Psoas muscle (tissue), 8 donors: ENCODE results near the gene SLC25A47. TPM values are rescaled to one million over a fixed set of nuclear protein-coding genes. Genes with fewer than 3 reads are reported as not detected.
A peak's percentile ranks its signal among the peaks of the same experiment; 100 is the strongest.

Experiments
- ATAC-seq, 4 donors: fragments of 200-7000 bp; cut with Tn5 transposase; one replicate each; pipeline ENCODE4 v1.9.1; 2020; ENCODE audit warnings: moderate library complexity in 3 of 4, mild to moderate bottlenecking in 2 of 4
- DNase-seq, 2 donors: peaks; one replicate each; pipeline ENCODE4 v3.0.0-alpha.2; 2020
- H3K27ac ChIP-seq: fragments of 200-600 bp; one replicate; pipeline ENCODE4 v1.8.0; 2022
- H3K27me3 ChIP-seq, 3 donors: fragments of 200-600 bp in 1 of 3; one replicate each; pipeline versions ENCODE4 v1.6.1 to v1.8.0; 2013 to 2022; ENCODE audit warnings: low read length in 2 of 3, mild to moderate bottlenecking in 2 of 3, moderate library complexity in 1 of 3; ENCODE audit not compliant: insufficient read depth in 3 of 3
- H3K36me3 ChIP-seq, 2 donors: fragments of 200-600 bp in 1 of 2; one replicate each; pipeline versions ENCODE4 v1.6.1 to v1.8.0; 2013 to 2022; ENCODE audit warnings: low read depth in 1 of 2, mild to moderate bottlenecking in 1 of 2, moderate library complexity in 1 of 2; ENCODE audit not compliant: insufficient read depth in 1 of 2
- H3K4me1 ChIP-seq: fragments of 200-600 bp; one replicate; pipeline ENCODE4 v1.8.0; 2022
- H3K4me3 ChIP-seq: fragments of 200-600 bp; one replicate; pipeline ENCODE4 v1.8.0; 2022; ENCODE audit warnings: mild to moderate bottlenecking
- H3K9me3 ChIP-seq: fragments of 200-600 bp; one replicate; pipeline ENCODE4 v1.8.0; 2022
- WGBS, 3 donors: extraction: QIAGEN DNeasy Blood & Tissue Kit; methylation state at CpG; one replicate each; pipeline versions ENCODE4 v1.1.6 to v1.1.7; 2013; 5-methylcytosine and 5-hydroxymethylcytosine counted together
- intact Hi-C, 2 donors: fragments of 100-400 bp; cut with DNase I; formaldehyde crosslinking; loops; one replicate each; pipeline versions ENCODE4 v1.11.0 to v1.14.2; 2022
- polyA plus RNA-seq, 3 donors: library from polyadenylated mRNA; stranded (reverse); fragments of 200-250 nt; gene quantifications; one replicate each; pipeline ENCODE4 v1.2.3, GENCODE V29; 2013
- total RNA-seq, 4 donors: library from RNA; stranded (reverse); fragmentation: NEBNext Ultra II Directional in 2 of 4; extraction: Animal tissue kit (Norgen Biotek cat#: 25700) in 2 of 4; gene quantifications; one replicate each; pipeline versions ENCODE4 v1.2.1 to v1.2.4, GENCODE V29; 2021 to 2023
- TF ChIP-seq, protein P1 (sequence below): fragments of 200-600 bp; IDR thresholded peaks from one replicate; pipeline ENCODE4 v1.8.0; 2022; ENCODE audit warnings: antibody characterized with exemption
- donor health status: healthy with polysubstance abuse.
- donor health status: DM: no; HTN: no; CAD: no; lungs with moderate emphysema.
- donor health status: Bipolar disorder and iron deficiency.
- donor health status: healthy.
- donor health status: DM: yes; HTN: yes; CAD: no.
- donor health status: DM: no; HTN: no; CAD: no.
- donor health status: DM: no; HTN: no; CAD: no.
- donor health status: DM: yes; HTN: yes; CAD: no.

SLC25A47 gene
- total and polyA plus RNA-seq, 7 donors = 0.03 to 0.12 TPM; not detected in 5

DNA sequence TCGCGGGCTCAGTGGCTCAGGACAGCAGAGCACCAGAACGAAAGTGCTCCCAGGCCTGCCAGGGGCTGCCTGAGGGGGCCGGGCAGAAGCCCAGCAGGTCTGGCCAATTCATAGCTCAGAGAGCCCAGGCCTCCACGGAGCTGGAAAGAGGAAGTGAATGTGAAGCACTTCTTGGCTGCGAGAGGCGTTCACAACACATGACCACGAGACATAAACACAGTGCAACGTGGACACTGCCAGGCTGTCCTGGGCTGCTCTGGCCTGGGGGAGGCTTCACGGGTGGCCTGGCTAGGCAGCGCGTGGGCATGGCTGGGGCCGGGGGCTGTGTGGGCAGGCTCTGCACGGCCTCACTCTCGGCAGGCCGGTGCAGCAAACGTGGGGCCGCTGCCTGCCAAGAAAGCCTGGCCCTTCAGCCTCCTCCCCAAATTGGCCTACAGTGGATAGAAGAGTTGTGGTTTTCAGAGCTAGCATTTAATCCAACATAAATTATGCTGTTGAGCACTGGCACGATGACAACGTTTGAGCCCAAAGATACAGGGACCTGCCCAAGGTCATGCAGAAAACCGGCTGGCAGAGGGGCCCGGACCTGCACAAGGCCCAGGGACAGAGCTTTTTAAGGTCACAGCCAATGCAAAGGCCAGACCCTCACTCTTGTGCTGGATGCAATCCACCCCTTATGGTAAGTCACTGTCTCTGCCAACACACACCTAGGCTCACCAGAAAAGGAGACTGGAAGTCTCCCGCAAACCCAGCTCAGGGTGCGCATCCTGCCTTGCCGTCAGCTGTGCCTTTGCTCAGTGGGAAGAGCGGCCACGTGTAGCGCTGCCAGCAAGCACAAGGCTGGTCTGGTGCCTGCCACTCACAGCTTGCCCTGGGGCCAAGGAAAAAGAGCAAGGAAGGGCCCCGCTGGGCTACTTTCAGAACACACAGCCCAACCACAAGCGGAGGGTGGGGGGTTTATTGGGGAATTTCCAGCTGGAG lies 25.5 kb upstream of the SLC25A47 start:
- Histone ChIP-seq H3K36me3 (no peaks in the 10 kb centered on the region), H3K27me3 (no peaks in the 10 kb centered on the region), H3K4me3 (no peak overlapping the region), H3K4me1 (peaks cover 15% of the 10 kb centered on the region), H3K27ac (peak overlapping the region; percentile 60), H3K9me3 (no peaks in the 10 kb centered on the region)
- WGBS, 3 donors = 30 to 40% (median 34%) methylated on average over 29 to 30 of the region's 30 CpGs
- TF ChIP-seq, protein P1, sequence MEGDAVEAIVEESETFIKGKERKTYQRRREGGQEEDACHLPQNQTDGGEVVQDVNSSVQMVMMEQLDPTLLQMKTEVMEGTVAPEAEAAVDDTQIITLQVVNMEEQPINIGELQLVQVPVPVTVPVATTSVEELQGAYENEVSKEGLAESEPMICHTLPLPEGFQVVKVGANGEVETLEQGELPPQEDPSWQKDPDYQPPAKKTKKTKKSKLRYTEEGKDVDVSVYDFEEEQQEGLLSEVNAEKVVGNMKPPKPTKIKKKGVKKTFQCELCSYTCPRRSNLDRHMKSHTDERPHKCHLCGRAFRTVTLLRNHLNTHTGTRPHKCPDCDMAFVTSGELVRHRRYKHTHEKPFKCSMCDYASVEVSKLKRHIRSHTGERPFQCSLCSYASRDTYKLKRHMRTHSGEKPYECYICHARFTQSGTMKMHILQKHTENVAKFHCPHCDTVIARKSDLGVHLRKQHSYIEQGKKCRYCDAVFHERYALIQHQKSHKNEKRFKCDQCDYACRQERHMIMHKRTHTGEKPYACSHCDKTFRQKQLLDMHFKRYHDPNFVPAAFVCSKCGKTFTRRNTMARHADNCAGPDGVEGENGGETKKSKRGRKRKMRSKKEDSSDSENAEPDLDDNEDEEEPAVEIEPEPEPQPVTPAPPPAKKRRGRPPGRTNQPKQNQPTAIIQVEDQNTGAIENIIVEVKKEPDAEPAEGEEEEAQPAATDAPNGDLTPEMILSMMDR = no peak
- peak; percentile 76 to 87 for DNase-seq
- peak; percentile 62 to 89 (median 82) for ATAC-seq
- intact Hi-C loops = no loop called here

DNA sequence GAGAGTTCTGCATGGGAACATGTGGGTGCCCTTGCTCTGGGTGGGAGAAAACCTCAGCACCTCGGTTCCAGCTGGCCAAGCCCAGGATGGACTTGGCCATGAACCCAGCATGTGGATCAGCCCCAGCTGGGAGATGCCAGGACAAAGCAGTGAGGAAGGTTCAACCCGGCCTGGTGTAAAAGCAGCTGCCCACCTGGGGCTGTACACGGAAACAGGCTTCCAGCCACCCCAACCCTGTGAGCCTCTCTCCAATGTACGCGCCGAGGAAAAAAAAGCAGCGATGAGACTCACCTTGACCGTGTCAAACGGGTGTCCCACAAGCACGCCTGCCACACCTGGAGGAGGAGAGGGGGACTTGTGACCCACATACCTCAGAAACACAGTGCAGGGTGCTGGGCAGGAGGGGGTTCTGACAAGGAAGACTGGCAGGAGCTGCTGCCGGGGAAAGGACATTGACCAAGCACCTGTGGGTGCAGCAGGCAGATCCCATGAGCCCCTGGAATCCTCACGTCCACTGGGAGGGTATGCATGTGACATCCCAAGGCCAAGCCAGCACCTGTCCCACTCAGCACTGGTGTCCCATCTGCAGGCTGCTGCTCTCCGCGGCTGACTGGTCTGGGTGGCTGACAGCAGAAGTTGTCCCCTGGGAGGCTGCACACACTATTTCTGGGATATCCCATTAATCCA lies 24.4 kb upstream of the SLC25A47 start:
- TF ChIP-seq, protein P1 = no peak
- intact Hi-C loops = no loop called here
- H3K4me1 ChIP-seq = peaks cover 20% of the 10 kb centered on the region

DNA sequence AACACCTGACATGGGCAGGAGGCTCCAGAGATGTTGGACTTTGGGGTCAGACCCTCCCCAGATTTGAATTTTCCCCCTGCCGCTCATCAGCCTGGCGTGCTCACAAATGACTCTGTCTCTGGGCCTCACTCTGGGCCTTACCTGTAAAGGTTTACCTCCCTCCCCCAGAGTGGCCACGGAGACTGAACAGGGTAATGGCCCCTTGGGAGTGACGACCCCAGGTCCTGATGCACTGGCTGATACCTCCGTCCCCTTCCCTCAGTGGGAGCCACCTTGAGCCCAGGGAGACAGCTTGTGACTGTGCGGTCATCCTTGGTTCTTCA lies 23.9 kb upstream of the SLC25A47 start:
- Histone ChIP-seq H3K4me1 (peaks cover 20% of the 10 kb centered on the region), H3K27ac (no peak overlapping the region)
- 91 to 96% (median 92%) methylated on average over 6 of the region's 6 CpGs for WGBS, 3 donors

More for the DNA sequence above, 24.4 kb upstream of the SLC25A47 start:
- ATAC-seq (no peak), DNase-seq (peak; percentile 10 to 39)
- no peak overlapping the region for H3K4me3 ChIP-seq
- no peaks in the 10 kb centered on the region for H3K27me3 ChIP-seq
- 58 to 64% (median 62%) methylated on average over 14 of the region's 14 CpGs for WGBS, 3 donors
- H3K36me3 ChIP-seq = no peaks in the 10 kb centered on the region
- peak overlapping the region; percentile 60 for H3K27ac ChIP-seq
- no peaks in the 10 kb centered on the region for H3K9me3 ChIP-seq

DNA sequence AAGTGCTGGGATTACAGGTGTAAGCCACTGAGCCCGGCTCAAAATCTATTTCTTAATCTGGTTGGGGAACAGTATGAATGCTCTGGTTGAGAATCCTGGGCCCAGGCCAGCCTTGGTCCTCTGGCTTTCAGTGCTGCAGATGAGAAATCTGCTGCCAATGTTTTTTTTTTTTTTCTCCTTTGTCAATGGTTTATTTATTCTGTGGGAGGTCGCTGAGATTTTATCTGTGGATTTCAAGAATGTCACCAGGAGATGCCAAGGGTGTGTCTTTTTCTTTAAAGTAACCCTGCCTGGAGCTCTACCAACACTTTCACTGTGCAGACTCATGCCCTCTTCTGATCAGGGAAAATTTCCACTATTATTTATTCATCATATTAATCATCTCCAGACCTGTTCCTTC lies 20.5 kb upstream of the SLC25A47 start:
- ATAC-seq (no peak), DNase-seq (no peak)
- H3K36me3 ChIP-seq = no peaks in the 10 kb centered on the region
- H3K27ac ChIP-seq = no peak overlapping the region
- H3K4me1 ChIP-seq = peaks cover 24% of the 10 kb centered on the region
- TF ChIP-seq, protein P1 = no peak
- H3K4me3 ChIP-seq = no peak overlapping the region
- H3K27me3 ChIP-seq = no peaks in the 10 kb centered on the region
- H3K9me3 ChIP-seq = no peaks in the 10 kb centered on the region
- intact Hi-C loops = no loop called here
- 37 to 42% (median 40%) methylated on average over 2 of the region's 2 CpGs for WGBS, 3 donors

More for the DNA sequence above, 23.9 kb upstream of the SLC25A47 start:
- DNase-seq (peak in 1 of 2 donors; percentile 38), ATAC-seq (no peak)
- no peaks in the 10 kb centered on the region for H3K36me3 ChIP-seq
- TF ChIP-seq, protein P1 = no peak
- no peaks in the 10 kb centered on the region for H3K27me3 ChIP-seq
- H3K9me3 ChIP-seq = no peaks in the 10 kb centered on the region
- intact Hi-C loops = no loop called here
- no peak overlapping the region for H3K4me3 ChIP-seq
